CD4-positive, alpha-beta T cell treated with Interleukin-17A for 4 hours (primary cell): ENCODE data around the gene DAO.

Source experiments
- DNase-seq: peaks from one replicate; pipeline ENCODE4 v3.0.0-alpha.2; 2020; ENCODE audit warnings: mixed read lengths

Gene DAO

DNA sequence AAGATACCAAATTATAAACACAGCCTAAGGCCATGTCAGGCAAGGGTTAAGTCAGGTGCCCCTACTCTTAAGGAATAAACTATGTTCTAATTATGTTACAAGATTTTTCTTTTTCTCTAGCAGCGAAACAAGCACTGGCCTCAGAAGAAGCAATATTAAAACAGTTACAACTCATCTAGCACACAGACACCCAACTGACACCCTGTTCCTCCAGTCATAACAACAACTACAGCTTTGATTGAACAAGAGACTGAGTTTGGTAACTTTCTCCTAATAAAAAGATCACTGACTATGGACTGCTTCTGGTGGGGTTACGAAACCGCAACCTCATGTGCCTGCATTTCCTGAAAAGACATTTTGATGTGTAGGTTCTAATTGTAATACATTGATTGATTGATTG lies 3.3 kb upstream of the DAO start:
- DNase-seq: no peak

DNA sequence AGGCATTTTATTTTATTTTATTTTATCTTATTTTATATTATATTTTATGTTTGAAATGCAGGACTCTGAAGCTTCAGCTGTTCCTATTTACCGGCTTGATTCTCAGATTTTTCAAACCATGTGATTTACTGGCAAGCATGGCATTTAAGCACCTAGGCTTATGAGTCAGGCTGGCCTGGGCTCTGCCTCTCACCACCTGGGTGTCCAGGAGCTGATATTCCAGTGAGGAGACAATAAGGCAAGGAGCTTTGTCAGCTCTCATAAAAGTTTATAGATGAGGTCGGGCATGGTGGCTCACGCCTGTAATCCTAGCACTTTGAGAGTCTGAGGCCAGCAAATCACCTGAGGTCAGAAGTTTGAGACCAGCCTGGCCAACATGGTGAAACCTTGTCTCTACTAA lies 2.1 kb downstream of the DAO start:
- DNase-seq: no peak

DNA sequence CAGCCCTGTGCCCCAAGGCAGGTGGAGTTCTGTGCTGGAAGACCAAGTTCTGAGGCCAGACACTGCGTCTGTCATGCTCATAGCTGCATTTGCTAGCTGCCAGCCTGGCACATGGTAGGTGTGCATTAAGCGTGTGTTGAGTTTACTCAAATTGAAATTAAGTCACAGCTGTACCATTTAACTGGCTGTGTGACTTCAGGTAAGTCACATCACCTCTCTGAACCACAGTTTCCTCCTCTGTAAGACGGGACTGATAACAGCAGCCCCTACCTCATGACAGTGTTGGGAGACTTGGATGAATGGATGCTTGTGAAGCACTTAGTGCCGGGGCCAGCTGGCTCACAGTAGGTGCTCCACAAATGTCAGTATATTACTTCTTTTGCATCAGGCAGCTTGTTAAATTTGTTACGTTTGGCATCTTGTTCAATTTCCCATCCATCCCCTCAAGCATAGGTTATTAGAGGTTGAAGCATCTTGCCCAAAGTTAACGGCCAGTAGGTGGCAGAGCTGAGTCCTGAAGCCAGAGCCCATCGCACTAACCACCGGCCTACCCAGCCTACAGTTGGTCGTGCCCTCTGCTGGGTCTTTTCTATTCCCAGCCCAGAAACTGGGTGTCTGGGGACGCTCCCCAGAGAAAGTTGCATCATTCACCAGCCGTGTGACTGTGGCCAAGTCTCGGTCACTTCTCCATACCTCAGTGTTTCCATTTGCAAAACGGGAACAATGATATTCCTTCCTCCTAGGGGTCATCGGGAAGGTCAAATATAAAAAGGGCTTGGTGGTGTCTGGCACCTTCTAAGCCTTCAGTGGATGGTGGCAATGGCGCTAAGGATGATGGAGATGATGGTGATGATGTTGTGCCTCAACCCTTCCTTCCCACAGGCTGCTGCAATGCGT lies 4.5 kb downstream of the DAO start:
- DNase-seq: peak; percentile 75

DNA sequence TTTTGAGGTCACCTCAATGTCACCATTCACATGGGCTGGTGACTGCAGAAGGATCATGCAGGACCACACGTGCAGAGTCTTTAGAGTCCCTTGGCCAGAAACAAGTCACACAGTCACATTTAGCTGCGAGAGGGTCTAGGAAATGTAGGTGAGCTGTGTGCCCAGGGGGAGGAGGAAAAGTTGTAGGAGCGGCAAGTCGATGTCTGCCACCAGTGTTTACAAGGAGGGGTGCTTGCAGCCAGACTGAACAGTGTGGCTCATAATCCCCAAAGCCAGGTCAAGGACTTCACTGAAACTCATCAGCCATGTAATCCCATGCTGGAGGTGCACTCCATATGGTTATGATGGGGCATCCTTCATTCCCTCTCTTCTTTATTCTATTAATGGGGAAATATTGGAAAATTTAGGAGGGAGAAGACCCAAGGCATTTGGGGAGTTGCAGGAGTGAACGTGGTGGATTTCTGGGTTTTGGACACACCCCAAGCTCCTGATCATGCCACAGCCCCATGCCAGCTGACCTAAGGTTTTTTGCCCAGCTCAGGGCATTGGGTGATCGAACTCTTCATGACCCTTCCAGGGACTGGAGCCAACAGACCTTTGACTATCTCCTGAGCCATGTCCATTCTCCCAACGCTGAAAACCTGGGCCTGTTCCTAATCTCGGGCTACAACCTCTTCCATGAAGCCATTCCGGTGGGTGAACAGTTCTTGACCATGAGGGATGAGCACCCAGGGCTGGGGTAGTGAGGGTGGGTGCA lies 7.2 kb downstream of the DAO start:
- DNase-seq: no peak

DNA sequence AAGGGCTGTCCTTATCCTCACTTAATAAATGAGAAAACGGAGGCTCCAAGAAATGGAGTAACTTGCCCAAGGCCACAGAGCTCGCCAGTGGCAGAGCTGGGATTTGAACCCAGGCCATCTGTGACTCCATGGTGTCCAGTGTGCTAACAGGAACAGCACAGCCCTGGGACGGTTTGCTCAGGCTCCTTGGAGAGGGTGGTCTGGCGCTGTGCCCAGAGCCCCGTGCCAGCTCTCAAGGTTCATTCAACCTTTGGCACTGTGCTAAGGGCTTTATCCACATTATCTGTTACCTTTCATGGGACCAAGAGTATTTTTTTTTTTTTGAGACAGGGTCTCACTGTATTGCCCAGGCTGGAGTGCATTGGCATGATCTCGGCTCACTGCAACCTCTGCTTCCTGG lies 8.1 kb downstream of the DAO start:
- DNase-seq: no peak

DNA sequence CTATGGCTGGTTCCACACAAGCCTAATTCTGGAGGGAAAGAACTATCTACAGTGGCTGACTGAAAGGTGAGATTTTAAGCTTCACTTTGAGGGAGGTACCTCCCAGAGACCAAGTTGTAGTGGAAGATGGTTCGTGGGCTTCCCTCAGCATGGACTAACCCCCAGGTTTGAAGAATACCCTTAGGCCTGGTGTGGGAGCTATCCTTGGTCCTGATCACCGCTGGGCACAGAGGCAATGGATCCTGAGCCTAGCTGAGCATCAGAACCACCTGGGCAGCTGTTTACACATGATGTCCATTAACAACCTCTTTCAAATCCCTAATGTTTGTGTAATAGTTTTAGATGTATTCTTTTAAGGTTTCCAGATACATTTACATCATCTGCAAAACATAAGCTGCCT lies 10.3 kb downstream of the DAO start:
- peak; percentile 11 for DNase-seq

DNA sequence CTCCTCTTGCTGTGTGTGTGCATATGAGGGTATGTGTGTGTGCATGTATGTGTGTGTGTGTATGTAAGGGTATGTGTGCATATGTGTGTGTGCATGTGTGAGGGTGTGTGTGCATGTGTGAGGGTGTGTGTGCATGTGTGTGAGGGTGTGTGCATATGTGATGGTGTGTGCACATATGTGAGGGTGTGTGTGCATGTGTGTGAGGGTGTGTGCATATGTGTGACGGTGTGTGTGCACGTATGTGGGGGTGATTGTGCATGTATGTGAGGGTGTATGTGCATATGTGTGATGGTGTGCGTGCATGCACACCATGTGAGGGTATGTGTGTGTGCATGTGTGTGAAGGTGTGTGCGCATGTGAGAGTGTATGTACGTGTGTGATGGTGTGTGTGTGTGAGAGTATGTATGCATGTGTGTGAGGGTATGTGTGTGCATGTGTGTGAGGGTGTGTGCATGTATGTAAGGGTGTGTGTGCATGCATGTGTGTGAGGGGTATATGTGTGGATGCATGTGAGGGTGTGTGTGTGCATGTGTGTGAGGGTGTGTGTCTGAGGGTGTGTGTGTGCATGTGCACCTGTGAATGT lies 15.4 kb downstream of the DAO start:
- no peak for DNase-seq

DNA sequence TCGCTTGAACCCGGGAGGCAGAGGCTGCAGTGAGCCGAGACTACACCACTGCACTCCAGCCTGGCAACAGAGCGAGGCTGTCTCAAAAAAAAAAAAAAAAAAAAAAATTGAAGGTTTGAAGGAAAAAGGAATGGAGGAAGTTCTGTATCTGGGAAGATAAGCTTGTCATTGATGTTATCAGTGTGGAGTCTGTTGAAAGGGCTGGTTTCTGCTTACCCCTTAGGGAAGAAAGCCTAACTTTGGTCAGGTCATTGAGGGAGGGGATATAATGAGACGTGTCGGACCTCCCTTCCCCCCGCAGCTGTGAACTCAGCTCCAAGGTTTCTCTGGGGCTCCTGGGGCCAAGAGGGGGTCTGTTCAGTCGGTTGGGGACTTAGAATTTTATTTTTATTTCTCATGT lies 16.4 kb downstream of the DAO start:
- DNase-seq: no peak

DNA sequence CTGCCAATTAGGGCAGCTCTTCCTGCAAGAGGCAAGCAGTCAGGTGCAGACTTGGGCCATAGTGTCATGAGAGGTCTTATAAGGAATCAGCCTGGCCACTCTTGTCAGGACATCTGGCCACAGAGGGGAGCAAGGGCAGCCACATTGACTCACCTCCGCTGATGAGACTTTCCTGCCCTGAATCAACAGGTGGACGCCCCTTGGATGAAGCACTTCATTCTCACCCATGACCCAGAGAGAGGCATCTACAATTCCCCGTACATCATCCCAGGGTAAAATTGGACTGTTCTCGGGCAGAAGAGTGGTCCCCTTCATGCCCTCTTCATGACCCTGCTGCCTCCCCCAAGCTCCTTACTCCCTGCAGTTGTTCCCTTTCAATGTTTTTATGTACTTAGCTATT lies 16.9 kb downstream of the DAO start:
- DNase-seq: no peak

DNA sequence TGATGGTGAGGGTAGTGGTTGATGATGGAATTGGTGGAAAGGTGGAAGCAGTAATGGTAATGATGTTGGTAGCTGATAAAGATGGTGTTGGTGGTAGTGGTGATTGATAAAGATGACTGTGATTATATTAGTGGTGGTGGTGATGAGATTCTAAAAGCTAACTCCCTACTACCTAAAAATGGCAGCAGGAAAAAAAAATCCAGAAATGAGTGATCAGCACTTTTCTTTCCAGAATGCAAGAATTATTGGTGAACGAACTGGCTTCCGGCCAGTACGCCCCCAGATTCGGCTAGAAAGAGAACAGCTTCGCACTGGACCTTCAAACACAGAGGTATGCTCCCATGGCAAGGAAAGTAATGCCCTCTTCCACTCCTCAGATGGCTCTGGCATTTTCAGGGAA lies 19.3 kb downstream of the DAO start:
- no peak for DNase-seq

DNA sequence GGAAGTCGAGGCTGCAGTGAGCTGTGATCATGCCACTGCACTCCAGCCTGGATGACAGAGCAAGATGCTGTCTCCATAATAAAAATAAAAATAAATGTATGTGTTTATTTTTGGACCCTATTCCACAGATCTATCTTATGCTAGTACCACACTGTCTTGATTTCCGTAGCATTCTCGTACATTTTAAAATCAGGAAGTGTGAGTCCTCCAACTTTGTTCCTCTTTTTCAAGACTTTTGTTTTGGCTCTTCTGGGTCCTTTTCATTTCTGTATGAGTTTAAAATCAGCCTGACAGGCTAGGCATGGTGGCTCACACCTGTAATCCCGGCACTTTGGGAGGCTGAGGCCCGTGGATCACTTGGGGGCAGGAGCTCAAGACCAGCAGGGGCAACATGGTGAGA lies 25.8 kb downstream of the DAO start:
- DNase-seq: no peak

DNA sequence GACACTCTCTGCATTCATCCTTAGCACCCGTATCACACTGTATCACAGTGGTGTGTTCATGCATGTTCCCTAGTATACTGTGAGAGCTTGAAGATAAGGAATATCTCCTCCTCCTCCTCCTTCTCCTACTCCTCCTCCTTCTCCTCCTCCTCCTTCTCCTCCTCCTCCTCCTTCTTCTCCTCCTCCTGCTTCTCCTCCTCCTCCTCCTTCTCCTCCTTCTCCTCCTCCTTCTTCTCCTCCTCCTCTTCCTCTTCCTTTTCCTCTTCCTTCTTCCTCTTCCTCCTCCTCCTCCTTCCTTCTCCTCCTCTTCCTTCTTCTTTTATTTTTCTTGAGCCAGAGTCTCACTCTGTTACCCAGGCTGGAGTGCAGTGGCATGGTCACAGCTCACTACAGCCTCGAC lies 27.1 kb downstream of the DAO start:
- DNase-seq: no peak

DNA sequence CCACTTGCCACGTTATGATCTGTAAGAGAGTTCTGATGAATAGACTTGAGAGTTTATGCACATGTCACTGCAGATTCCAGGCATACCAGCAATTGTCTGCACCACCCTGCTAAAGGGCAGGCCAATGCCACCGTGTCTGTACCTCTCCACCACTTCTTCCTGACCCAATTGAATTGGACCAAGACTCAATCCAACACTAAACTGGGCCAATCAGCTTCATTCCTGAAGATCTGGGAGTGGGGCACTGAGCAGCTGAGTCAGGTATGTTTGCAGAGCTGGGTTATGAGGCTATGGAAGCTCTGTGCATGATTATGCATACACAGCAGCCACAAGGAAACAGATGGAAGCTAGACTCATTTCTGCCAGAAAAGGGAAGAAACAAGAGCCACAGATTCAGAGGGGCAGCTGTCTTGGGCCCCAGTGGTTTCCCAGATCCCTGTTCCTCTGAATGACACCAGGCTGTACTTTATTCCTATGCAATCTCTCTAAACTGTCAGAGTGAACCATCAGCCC lies 28.0 kb downstream of the DAO start:
- no peak for DNase-seq

DNA sequence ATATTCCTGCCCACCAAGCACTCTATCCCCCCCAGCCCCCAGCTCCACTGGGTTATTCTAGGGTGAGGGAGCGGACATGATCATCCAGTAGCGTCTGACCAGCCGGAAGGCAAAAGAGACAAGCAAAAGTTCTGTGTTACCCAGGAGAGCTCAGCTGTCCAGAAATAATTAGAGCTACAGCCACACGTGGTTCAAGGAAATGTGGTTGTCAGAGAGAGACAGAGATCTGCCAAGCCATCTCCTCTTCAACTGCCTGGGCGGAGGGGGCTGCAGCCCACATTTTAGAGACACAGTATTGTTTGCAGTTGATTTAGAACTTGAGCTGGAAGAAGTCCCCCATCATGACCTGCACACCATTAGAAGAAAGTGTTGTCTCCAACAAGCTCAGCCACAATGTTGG lies 30.4 kb downstream of the DAO start:
- no peak for DNase-seq

DNA sequence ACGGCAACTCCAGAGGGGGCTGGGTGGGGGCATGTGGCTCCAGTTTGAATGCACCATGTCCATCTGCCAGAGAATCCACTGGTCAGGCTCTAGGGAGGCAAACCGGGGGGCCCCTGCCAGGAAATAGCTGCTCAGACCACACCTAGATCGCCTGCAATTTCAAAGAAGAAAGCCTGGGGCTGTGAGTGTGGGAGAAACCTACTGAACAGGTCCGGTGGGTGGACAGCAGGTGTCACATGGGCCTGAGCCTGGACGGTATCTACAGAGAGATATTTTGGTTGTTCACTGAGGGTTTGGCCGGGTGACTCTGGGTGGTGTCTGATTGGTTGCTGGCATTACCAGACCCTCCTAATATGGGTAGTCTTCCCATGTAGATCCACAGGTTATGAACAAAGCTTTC lies 32.0 kb downstream of the DAO start:
- no peak for DNase-seq

DNA sequence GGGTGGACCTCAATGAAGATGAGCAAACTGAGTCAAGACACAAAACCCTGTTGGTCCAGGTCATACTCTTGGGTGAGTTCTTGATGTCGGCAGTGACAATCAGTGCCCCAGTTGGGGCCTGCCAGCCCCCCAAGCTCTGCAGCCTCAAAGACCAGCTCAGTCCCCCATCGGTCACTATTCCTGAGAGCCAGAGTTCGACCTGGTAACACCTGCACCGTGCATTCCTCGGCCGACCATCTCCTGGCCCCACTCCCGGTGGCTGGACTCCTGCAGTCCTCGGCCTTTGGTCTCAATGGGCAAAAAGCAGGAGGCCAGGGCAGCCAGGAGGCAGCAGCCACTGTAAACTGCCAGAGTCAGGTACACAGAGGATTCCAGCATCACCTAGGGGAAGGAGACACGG lies 32.5 kb downstream of the DAO start:
- DNase-seq: no peak

DNA sequence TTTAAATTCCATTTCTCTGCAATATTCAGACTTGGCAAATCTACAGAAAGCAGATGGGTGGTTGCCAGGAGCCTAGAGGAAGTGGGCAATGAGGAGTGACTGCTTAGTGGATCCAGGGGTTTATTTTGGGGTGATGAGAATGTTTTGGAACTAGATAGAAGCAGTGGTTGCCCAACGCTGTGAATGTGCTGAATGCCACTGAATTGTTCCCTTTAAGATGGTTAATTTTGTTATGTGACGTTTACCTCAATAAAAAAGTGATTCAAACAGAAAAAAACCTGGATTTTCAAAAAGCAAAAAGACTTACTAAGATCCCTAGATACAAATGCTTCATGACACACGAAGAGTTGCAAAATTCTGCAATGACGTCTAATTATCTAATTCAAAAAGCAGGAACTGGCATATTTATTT lies 34.2 kb downstream of the DAO start:
- DNase-seq: no peak

DNA sequence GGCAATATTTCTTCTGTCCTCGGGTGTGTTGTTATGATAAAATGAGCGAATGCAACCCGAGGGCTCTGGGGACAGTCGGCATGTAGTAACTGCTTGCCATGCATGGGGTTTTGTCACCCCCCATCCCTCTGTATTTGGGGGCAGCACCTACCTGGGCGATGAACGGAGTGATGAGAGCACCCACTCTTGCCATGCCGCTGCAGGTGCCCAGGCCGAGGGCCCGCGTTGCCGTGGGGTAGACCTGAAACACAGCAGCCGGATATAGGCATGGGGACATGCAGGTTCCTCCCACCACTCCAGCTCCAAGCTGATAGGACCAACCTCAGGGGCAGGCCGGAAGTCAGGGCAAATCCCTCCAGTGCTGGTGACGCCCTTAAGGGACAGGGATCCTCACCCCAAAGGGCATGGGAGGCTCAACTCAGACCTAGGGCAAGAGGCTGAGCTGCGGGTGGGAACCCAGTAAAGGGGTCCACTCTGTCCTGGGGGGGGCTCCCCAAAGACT lies 35.8 kb downstream of the DAO start:
- DNase-seq: no peak

DNA sequence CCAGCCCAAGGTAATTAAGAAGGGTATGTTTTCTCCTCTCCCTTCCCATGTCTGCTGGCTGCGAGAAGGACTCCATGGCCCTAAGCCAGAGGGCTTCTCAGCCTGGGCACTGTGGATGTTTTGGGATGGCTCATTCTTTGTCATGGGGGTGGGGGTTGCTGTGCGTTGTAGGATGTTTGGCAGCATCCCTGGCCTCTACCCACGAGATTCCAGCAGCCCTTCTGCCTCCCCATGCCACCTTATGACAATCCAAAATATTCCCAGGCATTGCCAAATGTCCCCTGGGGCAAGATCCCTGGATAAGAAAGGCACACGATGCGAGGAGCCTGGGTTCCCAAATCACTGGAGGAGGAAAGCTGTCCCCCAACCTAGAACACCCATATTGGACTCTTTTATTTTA lies 36.4 kb downstream of the DAO start:
- no peak for DNase-seq

DNA sequence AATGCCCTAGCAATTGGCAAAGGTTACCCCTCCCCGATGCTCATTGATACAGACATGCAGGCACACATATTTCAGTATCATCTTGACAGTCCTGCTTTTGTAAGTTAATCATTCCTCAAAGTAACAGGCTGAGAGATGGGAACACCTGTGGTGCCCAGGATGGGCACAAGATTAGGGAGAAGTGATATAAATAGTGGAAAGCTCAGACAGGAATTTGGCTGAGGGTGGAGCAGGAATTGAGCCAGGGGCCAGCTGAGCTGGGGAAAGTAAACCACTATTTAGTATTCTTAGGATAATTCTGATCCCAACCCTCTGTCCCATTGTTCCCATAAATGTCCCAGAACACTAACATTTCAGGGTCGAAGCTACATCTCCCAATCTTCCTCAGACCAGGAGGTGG lies 38.3 kb downstream of the DAO start:
- no peak for DNase-seq

DNA sequence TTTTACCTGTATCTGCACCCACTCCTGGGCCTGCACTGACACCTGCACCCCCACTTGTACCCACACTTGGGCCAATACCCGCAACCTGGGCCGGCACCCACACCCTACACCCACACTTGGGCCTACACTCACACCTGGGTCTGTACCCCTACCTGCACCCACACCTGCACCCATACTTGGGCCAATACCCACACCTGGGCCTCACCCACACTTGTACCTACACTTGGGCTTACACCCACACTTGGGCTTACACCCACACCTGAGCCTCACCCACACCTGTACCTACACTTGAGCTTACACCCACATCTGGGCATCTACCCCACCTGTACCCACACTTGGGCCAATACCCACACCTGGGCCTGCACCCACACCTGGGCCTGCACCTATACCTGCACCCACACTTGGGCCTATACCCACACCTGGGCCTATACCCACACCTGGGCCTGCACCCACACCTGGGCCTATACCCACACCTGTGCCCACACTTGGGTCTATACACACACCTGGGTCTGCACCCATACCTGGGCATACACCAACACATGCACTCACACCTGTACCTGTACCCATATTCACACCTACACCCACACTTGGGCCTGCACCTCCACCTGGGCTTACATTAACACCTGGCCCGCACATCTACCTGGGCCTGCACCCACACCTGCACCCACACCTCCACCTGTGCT lies 39.2 kb downstream of the DAO start:
- DNase-seq: no peak

DNA sequence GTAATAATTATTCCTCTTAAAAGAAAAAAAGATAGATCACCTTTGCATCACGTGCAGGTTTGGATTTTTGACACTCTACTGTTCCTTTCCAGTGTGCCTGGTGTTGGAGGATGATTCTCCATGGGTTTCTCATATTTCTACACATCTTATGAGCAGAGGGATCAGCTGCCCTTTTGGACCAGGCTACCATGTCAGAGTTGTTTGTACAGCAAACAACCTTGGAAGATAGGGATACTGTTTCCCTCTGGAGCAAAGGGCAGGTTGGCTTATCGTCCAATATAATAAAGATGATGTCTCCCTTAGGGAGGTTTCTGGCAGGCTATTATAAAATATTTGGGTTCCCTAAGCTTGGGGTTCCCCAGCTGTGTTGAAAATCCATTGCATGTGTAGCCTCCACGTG lies 42.1 kb downstream of the DAO start:
- DNase-seq: no peak

DNA sequence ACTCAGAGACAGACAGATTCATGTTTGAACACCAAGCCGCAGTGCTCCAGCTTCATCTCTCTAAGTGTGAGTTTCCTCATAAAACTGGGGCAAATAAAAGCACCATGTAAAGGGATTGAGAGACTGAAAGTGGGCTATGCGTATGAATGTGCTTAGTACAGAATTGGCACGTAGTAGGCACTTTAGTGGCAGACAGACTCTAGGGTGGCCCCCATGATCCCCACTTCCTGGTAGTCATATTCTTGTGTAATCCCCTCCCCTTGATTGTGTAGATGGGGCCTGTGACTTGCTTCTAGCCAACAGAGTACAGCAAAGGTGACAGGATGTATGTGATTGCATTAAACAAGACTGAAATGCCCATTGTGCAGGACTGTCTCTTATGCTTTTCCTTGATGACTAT lies 43.0 kb downstream of the DAO start:
- no peak for DNase-seq
